NT2/D1 (cell line): ENCODE measurements around the gene SNCG.

Experiments used
- SUZ12 ChIP-seq: IDR thresholded peaks from 2 replicates; pipeline ENCODE4 v1.6.1; 2011; ENCODE audit not compliant: insufficient read length, insufficient read depth; ENCODE audit errors: extremely low read depth
- YY1 ChIP-seq: IDR thresholded peaks from 2 replicates; pipeline ENCODE4 v1.6.1; 2011; ENCODE audit not compliant: insufficient read length, insufficient read depth

DNA sequence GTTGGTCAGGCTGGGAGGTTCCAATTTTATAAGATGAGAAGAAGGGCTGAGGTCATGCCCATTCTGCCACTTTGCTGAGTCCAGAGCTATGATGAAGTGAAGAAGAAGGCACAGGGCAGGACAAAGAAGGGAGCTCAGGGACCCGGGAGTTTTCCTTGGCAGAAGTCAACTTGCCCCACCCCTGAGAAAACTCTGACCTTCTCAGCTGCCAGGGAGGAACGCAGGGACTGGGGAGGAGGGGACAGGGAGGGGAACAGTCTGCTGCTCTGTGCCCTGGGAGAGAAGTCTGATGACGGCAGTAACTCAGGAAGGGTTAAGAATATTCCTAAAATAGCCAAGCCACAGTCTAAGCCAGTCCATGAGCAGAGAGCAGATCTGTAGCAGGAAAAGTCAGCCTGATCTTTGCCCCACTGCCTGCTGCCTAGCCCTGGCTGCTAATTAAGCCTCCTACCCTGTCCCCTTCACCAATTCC is 21.6 kb downstream of the SNCG start:
- TF ChIP-seq YY1 (no peak), SUZ12 (no peak)
